Keratinocyte (primary cell): ENCODE data around the gene KIAA0930. TPM values are rescaled to one million over a fixed set of nuclear protein-coding genes. Genes with fewer than 3 reads are reported as not detected.

Source experiments
- DNase-seq: peaks from one replicate; pipeline ENCODE4 v3.0.0-alpha.2; 2011; ENCODE audit warnings: low read depth, missing footprints, low spot score
- FAIRE-seq: peaks from 2 replicates; lab custom pipeline; 2011; peaks lifted over from hg19 to GRCh38; lab: Jason Lieb, UNC
- H2AFZ ChIP-seq: 2 replicates; pipeline ENCODE4 v1.6.0; 2012; ENCODE audit warnings: low read length, control low read depth, inconsistent platforms; ENCODE audit not compliant: control insufficient read depth
- H3K27ac ChIP-seq: 2 replicates; pipeline ENCODE4 v1.5.1; 2011; ENCODE audit warnings: low read length; ENCODE audit not compliant: control insufficient read depth, insufficient read depth
- H3K27me3 ChIP-seq: 3 replicates; pipeline ENCODE4 v1.6.0; 2011; ENCODE audit warnings: low read length; ENCODE audit not compliant: control insufficient read depth, insufficient read depth; ENCODE audit errors: extremely low read depth
- H3K36me3 ChIP-seq, 2 experiments: 2 replicates in 1 of 2; 3 replicates in 1 of 2; pipeline ENCODE4 v1.5.1; 2011; ENCODE audit warnings: low read length in 2 of 2, mild to moderate bottlenecking in 1 of 2; ENCODE audit not compliant: control insufficient read depth in 2 of 2, insufficient read depth in 2 of 2; ENCODE audit errors: extremely low read depth in 1 of 2
- H3K4me1 ChIP-seq: 3 replicates; pipeline ENCODE4 v1.5.1; 2011; ENCODE audit warnings: low read length; ENCODE audit not compliant: control insufficient read depth, insufficient read depth; ENCODE audit errors: extremely low read depth
- H3K4me2 ChIP-seq: 3 replicates; pipeline ENCODE4 v1.6.0; 2011; ENCODE audit warnings: low read depth, low read length; ENCODE audit not compliant: control insufficient read depth, insufficient read depth; ENCODE audit errors: extremely low read depth
- H3K4me3 ChIP-seq, 3 experiments: fragments of 200-600 bp in 1 of 3; sonication (generic) in 1 of 3; 2 replicates in 2 of 3; 3 replicates in 1 of 3; pipeline ENCODE4 v1.5.1; 2011 to 2016; ENCODE audit warnings: low read length in 3 of 3, mild to moderate bottlenecking in 3 of 3, control low read depth in 2 of 3, inconsistent platforms in 1 of 3, low read depth in 1 of 3, mixed read lengths in 1 of 3, mixed run types in 1 of 3, moderate library complexity in 1 of 3; ENCODE audit not compliant: control insufficient read depth in 2 of 3, insufficient read depth in 2 of 3; ENCODE audit errors: extremely low read depth in 1 of 3
- H3K79me2 ChIP-seq: 2 replicates; pipeline ENCODE4 v1.6.0; 2012; ENCODE audit warnings: low read length; ENCODE audit not compliant: control insufficient read depth, insufficient read depth
- H3K9ac ChIP-seq: 3 replicates; pipeline ENCODE4 v1.6.0; 2011; ENCODE audit warnings: low read length; ENCODE audit not compliant: control insufficient read depth, insufficient read depth; ENCODE audit errors: extremely low read depth
- H3K9me1 ChIP-seq: 3 replicates; pipeline ENCODE4 v1.6.0; 2011; ENCODE audit warnings: low read length; ENCODE audit not compliant: control insufficient read depth, insufficient read depth; ENCODE audit errors: extremely low read depth
- H3K9me3 ChIP-seq: 2 replicates; pipeline ENCODE4 v1.5.1; 2012; ENCODE audit warnings: low read depth, low read length; ENCODE audit not compliant: control insufficient read depth
- H4K20me1 ChIP-seq: 3 replicates; pipeline ENCODE4 v1.6.0; 2011; ENCODE audit warnings: low read length; ENCODE audit not compliant: control insufficient read depth, insufficient read depth; ENCODE audit errors: extremely low read depth
- CTCF ChIP-seq, 3 experiments: IDR thresholded peaks in 1 of 3; conservative IDR thresholded peaks in 1 of 3; optimal IDR thresholded peaks in 1 of 3; 2 replicates in 2 of 3; 3 replicates in 1 of 3; pipeline versions ENCODE3 to v1.5.1; 2011; ENCODE audit warnings: low read length in 3 of 3, mild to moderate bottlenecking in 3 of 3, moderate library complexity in 2 of 3, control low read depth in 1 of 3, inconsistent platforms in 1 of 3; ENCODE audit not compliant: insufficient read depth in 2 of 3; ENCODE audit errors: extremely low read depth in 1 of 3
- EZH2 ChIP-seq: IDR thresholded peaks from one replicate; pipeline ENCODE4 v1.6.1; 2012; ENCODE audit warnings: inconsistent platforms, mild to moderate bottlenecking, low read length, moderate library complexity
- dilution Hi-C: fragments of 300-500 bp; cut with MboI; formaldehyde crosslinking; loops from one replicate; pipeline ENCODE4 v1.7.0; 2020; ENCODE audit warnings: low sequenced_read_pairs; ENCODE audit not compliant: extremely low pct_ligation_motif_present
- polyA plus RNA-seq, 5 experiments: library from polyadenylated mRNA; depleted of rRNA in 3 of 5; stranded (reverse) in 3 of 5; stranded (forward) in 1 of 5; unstranded in 1 of 5; fragments of >200 nt; gene quantifications; 1 replicate in 1 of 5; 2 replicates in 3 of 5; 3 replicates in 1 of 5; pipeline versions ENCODE4 v1.2.1 to v1.2.3, GENCODE V29; 2011 to 2012; ENCODE audit warnings: missing spikeins in 2 of 5, low read depth in 1 of 5, low replicate concordance in 1 of 5

Gene KIAA0930
- polyA plus RNA-seq, 1 donor (not counting 4 experiments of a cell fraction or from before 2014, with no cell fraction given), result 115 TPM

- Histone ChIP-seq H3K4me2 (no peak overlapping the region), H2AFZ (no peak overlapping the region), H3K27ac (no peak overlapping the region), H3K4me1 (no peaks in the 10 kb centered on the region), H3K9me1 (no peaks in the 10 kb centered on the region), H3K79me2 (no peaks in the 10 kb centered on the region), H4K20me1 (no peaks in the 10 kb centered on the region), H3K27me3 (no peaks in the 10 kb centered on the region), H3K9me3 (no peaks in the 10 kb centered on the region), H3K36me3 (no peaks in the 10 kb centered on the region), H3K9ac (no peak overlapping the region), H3K4me3 (no peak overlapping the region)
- dilution Hi-C loops, result no loop called here
- no peak for TF ChIP-seq CTCF (optimal IDR thresholded peaks at IDR 0.05 in 1 of 3, IDR thresholded peaks at IDR 0.05 in 1 of 3, conservative IDR thresholded peaks at IDR 0.05 in 1 of 3; ENCODE audit: extremely low read depth in 1 of 3, insufficient read depth in 2 of 3, low read length in 3 of 3)
- no peak for TF ChIP-seq EZH2
- FAIRE-seq (no peak), DNase-seq (no peak)
Observed at GRCh38 chr22:45253039-45253641, 12.4 kb upstream of the KIAA0930 start.

GRCh38 chr22:45251825-45252224 lies 11.1 kb upstream of the KIAA0930 start:
- no peak for FAIRE-seq
- Histone ChIP-seq H3K79me2 (no peaks in the 10 kb centered on the region), H3K9ac (no peak overlapping the region)

More at GRCh38 chr22:45251825-45252224, 11.1 kb upstream of the KIAA0930 start:
- Histone ChIP-seq H3K9me1 (no peaks in the 10 kb centered on the region), H3K4me1 (peaks cover 4% of the 10 kb centered on the region), H3K36me3 (no peaks in the 10 kb centered on the region), H3K27ac (no peak overlapping the region), H3K4me3 (no peak overlapping the region), H3K9me3 (no peaks in the 10 kb centered on the region), H3K27me3 (no peaks in the 10 kb centered on the region), H3K4me2 (no peak overlapping the region), H4K20me1 (no peaks in the 10 kb centered on the region), H2AFZ (no peak overlapping the region)
- no peak for TF ChIP-seq EZH2
- no peak for TF ChIP-seq CTCF (optimal IDR thresholded peaks at IDR 0.05 in 1 of 3, IDR thresholded peaks at IDR 0.05 in 1 of 3, conservative IDR thresholded peaks at IDR 0.05 in 1 of 3; ENCODE audit: extremely low read depth in 1 of 3, insufficient read depth in 2 of 3, low read length in 3 of 3)
- no peak for DNase-seq
- dilution Hi-C loops, result no loop called here
